ENCODE measurements around the gene HYDIN.
"Not testable (repeated sequence)": the region's sequence is repeated elsewhere in the genome, so short reads cannot be mapped to it uniquely, and the experiment has no call there.

Gene HYDIN

GRCh38 chr16:71188956-71189712 lies 41.4 kb downstream of the HYDIN start:
- Histone ChIP-seq H3K4me1 (no peaks in the 10 kb centered on the region), H3K27me3 (no peaks in the 10 kb centered on the region), H3K4me3 (no peak overlapping the region), H3K9me3 (no peaks in the 10 kb centered on the region), H3K27ac (no peak overlapping the region), H3K36me3 (no peaks in the 10 kb centered on the region)
- intact Hi-C loops (cut with DNase I; ENCODE audit: low total_unique reads) = no loop called here
- DNase-seq = no peak
- TF ChIP-seq CTCF (IDR thresholded peaks at IDR 0.05) = no peak

- Histone ChIP-seq H3K27me3 (no peaks in the 10 kb centered on the region), H3K9me3 (no peaks in the 10 kb centered on the region), H3K36me3 (no peaks in the 10 kb centered on the region), H3K4me3 (no peak overlapping the region), H3K4me1 (no peaks in the 10 kb centered on the region), H3K27ac (no peak overlapping the region)
- no peak for DNase-seq
- no peak for TF ChIP-seq CTCF (IDR thresholded peaks at IDR 0.05)
- intact Hi-C loops (cut with DNase I; ENCODE audit: low total_unique reads) = no loop called here
Observed at GRCh38 chr16:71185347-71185746, 45.2 kb downstream of the HYDIN start.

DNA sequence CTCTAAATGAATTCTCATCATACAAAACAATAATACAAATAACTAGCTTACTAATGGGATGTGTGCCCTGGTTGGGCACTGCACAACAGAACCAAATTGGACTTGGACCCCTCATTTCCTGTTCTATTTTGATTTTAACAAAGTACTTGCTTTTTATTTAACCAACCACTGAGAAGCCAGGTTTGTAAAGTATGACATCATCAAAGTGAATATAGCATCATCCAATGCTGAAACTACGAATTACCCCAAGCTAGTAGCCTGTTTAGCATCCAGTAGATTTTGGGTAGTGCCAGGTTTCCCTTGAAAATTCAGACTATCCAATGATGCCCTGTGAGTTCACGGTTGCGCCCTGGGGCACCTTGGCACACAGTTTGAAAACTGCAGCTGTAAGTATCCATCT lies 51.0 kb downstream of the HYDIN start:
- DNase-seq = no peak
- Histone ChIP-seq H3K27me3 (no peaks in the 10 kb centered on the region), H3K9me3 (no peaks in the 10 kb centered on the region), H3K27ac (no peak overlapping the region), H3K36me3 (no peaks in the 10 kb centered on the region), H3K4me3 (no peak overlapping the region), H3K4me1 (no peaks in the 10 kb centered on the region)
- intact Hi-C loops (cut with DNase I; ENCODE audit: low total_unique reads) = no loop called here
- no peak for TF ChIP-seq CTCF (IDR thresholded peaks at IDR 0.05)

- H3K27me3 ChIP-seq = no peaks in the 10 kb centered on the region
- H3K9me3 ChIP-seq = no peaks in the 10 kb centered on the region
- TF ChIP-seq CTCF (IDR thresholded peaks at IDR 0.05) = no peak
- no peak for DNase-seq
- H3K4me1 ChIP-seq = no peaks in the 10 kb centered on the region
- H3K27ac ChIP-seq = no peak overlapping the region
- no peaks in the 10 kb centered on the region for H3K36me3 ChIP-seq
- H3K4me3 ChIP-seq = no peak overlapping the region
- intact Hi-C loops (cut with DNase I; ENCODE audit: low total_unique reads) = no loop called here
Observed at GRCh38 chr16:71172481-71173207, 57.9 kb downstream of the HYDIN start.

DNA sequence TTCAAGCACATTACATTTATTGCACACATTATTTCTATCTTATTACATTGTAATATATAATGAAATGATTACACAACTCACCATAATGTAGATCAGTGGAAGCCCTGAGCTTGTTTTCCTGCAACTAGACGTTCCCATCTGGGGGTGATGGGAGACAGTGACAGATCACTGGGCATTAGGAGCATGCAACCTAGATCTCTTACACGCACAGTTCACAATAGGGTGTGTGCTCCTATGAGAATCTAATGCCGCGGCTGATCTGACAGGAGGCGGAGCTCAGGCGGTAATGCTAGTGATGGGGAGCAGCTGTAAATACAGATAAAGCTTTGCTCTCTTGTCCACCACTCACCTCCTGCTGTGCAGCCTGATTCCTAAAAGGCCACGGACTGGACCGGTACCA lies 69.5 kb downstream of the HYDIN start:
- DNase-seq; H3K9me3 ChIP-seq; H3K36me3 ChIP-seq; H3K27ac ChIP-seq; H3K4me1 ChIP-seq; H3K27me3 ChIP-seq; intact Hi-C loops (cut with DNase I; ENCODE audit: low total_unique reads); H3K4me3 ChIP-seq: not testable (repeated sequence)

DNA sequence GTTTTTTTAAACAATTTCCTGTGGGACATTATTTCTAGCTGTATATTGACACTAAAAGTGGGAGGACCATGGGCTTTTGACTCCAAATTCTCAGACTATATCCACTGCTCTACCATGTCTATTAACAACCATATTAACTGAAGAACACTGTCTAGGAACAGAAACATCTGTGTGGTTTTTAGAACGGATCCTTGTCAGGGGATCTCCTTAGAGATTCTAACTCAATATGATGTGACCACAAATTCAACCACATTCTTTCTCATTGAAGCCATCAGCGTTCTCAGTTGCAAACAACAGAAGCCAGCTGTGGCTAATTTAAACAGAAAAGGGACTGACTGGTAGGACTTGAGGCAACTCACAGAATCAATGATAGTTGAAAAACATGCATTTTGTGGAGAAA lies 73.2 kb downstream of the HYDIN start:
- intact Hi-C loops (cut with DNase I; ENCODE audit: low total_unique reads); H3K36me3 ChIP-seq; H3K27ac ChIP-seq; H3K9me3 ChIP-seq; H3K4me1 ChIP-seq; H3K27me3 ChIP-seq; DNase-seq; H3K4me3 ChIP-seq: not testable (repeated sequence)

- H3K9me3 ChIP-seq; H3K27me3 ChIP-seq; H3K36me3 ChIP-seq; H3K27ac ChIP-seq; H3K4me3 ChIP-seq; DNase-seq; H3K4me1 ChIP-seq; intact Hi-C loops (cut with DNase I; ENCODE audit: low total_unique reads): not testable (repeated sequence)
Observed at GRCh38 chr16:71153329-71153728, 77.2 kb downstream of the HYDIN start.

DNA sequence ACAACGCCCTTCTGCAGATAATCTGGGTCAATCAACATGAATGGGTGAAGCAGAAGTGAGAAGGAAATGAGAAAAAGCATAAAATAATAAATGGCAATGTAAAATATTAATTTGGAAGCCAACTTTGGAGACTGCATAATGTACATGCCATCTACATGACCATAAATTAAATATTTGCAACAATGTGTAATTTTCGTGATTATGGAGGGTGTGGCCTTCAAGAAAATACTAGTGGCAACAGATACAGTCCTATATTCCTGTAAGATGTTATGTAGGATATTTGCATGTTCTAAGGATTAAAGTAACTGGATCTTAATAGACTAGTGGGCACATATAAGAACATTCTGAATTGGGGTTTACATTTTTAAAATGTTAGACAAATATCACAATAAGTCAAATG lies 78.9 kb downstream of the HYDIN start:
- H3K4me3 ChIP-seq = not testable (repeated sequence)

GRCh38 chr16:71143246-71143645 lies 87.3 kb downstream of the HYDIN start:
- H3K36me3 ChIP-seq; H3K27me3 ChIP-seq; H3K4me1 ChIP-seq; H3K9me3 ChIP-seq; intact Hi-C loops (cut with DNase I; ENCODE audit: low total_unique reads); H3K4me3 ChIP-seq; H3K27ac ChIP-seq; DNase-seq: not testable (repeated sequence)

More for the DNA sequence above, 78.9 kb downstream of the HYDIN start:
- DNase-seq; H3K9me3 ChIP-seq; H3K27me3 ChIP-seq; H3K36me3 ChIP-seq; intact Hi-C loops (cut with DNase I; ENCODE audit: low total_unique reads); H3K4me1 ChIP-seq; H3K27ac ChIP-seq: not testable (repeated sequence)

DNA sequence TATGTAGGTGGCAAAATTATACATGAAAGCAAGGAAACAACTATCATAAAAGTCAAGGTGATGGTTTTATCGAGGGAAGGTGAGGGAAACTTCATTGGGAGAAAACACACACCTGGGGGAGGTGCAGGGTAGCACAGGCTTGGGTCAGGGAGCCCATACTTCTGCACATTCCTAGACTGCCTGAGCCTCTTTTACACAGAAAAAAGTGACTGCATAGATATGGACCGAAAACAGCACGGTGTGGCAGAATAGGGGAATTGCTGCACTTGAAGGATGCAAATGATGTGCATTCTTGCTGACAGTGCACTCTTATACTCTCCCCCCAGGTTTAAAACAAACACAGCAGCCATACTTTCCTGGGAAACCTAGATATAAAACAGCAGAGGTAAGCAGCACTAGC lies 120.0 kb downstream of the HYDIN start:
- H3K36me3 ChIP-seq; H3K4me3 ChIP-seq; H3K27ac ChIP-seq; DNase-seq; H3K27me3 ChIP-seq; intact Hi-C loops (cut with DNase I; ENCODE audit: low total_unique reads); H3K9me3 ChIP-seq; H3K4me1 ChIP-seq: not testable (repeated sequence)

Data from tibial artery (tissue), 4 donors.